ENCODE results near the gene ODAD4.
"Not testable (repeated sequence)": the region's sequence is repeated elsewhere in the genome, so short reads cannot be mapped to it uniquely, and the experiment has no call there.

Gene ODAD4

GRCh38 chr17:41913798-41914197, 16.6 kb upstream of the ODAD4 start:
- no peak for DNase-seq

DNA sequence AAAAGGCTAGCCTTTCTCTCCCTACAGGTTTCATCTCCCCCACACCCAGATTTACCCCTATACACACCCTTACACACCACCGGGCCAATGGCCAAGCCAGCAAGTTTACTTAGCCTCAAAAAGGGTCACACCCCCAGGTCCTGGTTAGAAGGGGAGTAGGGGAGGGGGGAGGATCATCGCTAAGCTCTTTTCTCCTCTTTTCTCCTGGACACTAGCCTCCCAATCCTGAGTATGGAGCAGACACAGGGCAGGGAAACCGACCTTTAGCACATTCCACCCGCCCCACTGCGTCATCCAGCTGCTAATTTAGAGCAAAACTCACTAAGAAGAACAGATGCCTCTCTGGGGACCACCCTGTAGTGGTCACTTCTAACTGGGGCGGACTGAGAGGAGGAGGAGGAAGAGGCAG, 16.1 kb upstream of the ODAD4 start:
- no peak for DNase-seq

- DNase-seq, result no peak
Observed at GRCh38 chr17:41915020-41915419, 15.4 kb upstream of the ODAD4 start.

GRCh38 chr17:41915566-41915965, 14.9 kb upstream of the ODAD4 start:
- no peak for DNase-seq

DNA sequence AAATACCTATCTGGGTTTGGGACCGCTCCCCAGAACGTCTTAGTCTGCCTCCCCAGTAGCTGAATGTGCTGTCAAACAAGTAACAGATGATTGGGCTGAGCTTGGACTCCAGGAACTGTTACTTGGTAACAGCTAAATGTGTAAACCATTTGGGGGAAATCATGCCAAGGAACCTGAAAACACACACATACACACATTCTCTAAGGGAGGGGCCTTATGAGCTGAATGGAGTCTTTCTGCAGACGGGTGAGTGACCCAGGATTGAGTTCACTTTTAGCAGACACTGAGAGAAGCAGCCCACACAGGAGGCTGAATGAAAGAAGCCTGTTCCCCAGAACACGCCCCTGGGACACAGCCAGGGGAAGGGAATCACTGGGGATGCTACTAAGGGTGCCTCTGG, 13.2 kb upstream of the ODAD4 start:
- no peak for DNase-seq

DNA sequence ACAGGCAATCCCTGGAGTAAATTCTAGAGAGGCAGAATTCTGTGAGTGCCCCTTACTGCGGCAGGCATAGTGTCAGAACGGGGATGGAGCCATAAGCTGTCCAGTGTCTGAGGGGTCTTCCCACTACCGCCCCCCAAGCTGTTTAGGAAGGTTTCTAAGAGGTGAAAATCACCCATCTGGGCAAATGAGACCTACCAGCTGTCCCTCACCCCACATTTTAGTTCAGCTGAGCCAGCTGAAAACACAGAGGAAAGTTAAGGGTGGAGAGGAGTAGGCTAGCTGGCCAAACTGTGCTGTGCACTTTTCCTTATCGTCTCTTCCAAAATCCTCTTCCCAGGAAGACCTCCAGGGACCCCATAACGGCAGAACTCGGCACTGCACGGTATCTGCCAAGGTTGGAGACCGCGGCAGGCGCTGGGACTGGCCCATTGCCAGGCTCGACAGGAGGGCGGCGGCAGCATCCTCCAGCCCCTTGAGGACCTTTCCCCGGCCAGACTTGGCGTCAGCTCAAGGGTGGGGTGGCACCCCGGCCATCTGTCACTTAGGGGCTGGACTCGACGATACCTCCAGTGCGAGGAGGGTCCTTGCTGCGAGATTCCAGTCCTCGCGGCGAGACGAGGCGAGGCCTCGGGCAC, 12.6 kb upstream of the ODAD4 start:
- peak; percentile 27 for DNase-seq

DNA sequence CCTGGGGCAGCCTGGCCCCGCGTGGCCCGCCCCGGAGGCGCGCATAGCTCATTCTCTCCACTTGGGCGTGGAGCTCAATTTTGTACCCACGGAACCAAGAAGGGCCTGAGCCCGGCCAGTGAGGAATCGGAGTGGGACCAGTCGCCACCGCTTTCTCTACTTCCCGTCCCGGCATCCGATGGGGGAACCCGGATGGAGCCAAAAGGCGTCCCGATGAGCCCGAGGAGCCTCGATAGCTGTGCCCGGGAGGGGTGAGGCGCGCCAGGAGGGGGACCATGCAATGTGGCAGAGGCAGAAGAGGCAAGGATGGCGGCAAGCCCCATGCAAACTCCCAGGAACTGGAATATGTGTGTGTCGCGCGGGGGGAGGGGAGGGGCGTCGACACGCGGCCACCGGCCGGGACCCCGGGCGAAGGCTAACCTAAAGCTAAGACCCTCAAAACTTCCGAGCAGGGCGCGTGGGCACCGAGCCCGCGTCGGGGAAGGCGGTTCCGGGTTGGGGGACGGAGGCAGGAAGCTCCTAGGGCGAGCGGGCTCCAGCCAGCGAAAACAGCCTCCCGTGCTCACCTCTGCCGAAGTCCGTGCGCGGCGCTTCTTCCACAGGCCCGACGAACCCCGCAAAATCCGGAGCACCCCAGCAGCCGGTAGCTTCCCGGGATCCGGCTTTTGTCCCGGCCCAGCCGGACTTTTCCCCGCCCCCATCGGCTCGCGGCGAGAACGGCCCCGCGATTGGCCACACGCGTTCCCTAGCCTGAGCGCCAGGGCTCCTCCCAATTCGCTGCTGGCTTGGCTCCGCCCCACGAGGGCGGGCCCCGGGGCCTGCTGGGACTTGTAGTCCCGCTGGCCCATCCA, 11.9 kb upstream of the ODAD4 start, which contains the start of gene ACLY:
TSS of gene ACLY (minus strand) at position 638 of the 851 bp plus-strand sequence. CDS start 5,078 bp downstream, outside the sequence.
- DNase-seq, result peak; percentile 97

DNA sequence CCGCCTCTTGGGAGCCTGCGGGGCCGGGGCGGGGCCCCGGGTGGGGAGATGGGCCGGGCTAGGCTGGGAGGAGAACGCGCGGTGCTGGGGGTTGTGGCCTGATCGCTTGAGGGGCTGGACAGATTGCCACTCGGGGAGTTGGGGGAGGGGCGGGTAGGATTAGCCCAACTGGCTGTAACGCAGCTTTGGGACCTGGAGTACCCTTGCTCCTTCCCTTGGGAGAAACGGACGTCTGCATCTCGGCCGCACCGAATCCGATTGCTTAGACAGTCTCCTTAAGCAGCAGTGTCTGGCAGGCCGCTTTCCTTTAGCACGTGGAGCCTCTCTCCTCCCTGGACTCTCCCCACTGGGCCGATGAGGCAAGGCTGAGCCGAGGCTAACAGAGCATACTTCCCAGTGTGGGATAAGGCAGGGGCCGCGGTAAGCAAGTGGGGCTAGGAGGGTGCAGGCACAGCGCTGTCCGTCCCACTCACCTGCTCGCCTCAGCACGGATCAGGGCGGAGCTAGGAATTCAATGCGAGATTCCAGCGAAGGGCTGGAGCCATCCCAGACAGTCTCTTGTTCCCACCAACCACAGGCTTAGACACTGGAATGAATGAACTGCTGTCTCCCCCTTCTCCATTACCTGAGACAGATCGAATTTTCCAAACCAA, 11.1 kb upstream of the ODAD4 start:
- no peak for DNase-seq

DNA sequence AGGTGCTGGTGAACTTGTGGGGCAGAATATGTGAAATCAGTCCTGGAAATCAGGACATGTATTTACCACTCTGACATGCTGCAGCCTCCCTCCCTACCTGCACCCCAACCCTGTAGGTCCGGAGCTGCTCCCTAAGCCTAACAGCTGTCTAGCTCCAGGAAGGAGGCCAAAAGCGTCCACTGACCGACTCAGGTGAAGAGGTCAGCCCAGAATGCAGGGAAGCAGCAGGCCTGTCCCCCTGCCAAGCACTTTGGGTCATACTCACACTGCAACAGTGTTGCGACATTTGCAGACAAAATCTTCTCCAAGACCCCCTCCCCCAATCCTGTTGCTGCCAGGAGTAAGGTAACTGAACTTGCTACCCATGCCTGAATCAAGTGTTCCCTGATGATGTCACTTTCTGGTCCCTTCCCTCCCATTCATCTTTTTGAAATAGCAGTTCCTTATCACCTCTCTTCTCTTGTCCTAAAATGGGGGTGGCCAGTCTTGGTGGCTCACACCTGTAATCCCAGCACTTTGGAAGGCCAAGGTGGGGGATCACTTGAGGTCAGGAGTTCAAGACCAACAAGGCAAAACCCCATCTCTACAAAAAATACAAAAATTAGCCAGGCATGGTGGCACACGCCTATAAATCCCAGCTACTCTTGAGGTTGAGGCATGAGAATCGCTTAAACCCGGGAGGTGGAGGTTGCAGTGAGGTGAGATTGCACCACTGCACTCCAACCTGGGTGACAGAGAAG, 10.4 kb upstream of the ODAD4 start:
- no peak for DNase-seq

DNA sequence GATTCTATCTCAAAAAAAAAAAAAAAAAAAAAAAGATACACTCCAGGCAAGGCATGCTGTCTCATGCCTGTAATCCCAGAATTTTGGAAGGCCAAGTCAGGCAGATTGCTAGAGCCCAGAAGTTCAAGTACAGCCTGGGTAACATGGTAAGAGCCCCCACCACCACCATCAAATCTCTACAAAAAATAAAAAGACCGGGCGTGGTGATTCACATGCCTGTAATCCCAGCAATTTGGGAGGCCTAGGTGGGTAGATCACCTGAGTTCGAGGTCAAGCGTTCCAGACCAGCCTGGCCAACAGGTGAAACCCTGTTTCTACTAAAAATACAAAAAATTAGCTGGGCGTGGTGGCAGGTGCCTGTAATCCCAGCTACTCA, 9.8 kb upstream of the ODAD4 start:
- no peak for DNase-seq

- DNase-seq, result no peak
Observed at GRCh38 chr17:41925991-41926590, 4.3 kb upstream of the ODAD4 start.

GRCh38 chr17:41928693-41929251, 1.6 kb upstream of the ODAD4 start:
- no peak for DNase-seq

DNA sequence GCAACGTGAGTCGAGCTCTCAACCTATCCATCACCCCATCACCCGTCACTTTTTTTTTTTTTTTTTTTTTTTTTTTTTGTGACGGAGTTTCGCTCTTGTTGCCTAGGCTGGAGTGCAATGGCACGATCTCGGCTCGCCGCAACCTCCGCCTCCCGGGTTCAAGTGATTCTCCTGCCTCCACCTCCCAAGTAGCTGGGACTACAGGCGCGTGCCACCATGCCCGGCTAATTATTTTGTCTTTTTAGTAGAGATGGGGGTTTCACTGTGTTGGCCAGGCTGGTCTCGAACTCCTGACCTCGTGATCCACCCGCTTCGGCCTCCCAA, 378 bp downstream of the ODAD4 start:
- not testable (repeated sequence) for DNase-seq

DNA sequence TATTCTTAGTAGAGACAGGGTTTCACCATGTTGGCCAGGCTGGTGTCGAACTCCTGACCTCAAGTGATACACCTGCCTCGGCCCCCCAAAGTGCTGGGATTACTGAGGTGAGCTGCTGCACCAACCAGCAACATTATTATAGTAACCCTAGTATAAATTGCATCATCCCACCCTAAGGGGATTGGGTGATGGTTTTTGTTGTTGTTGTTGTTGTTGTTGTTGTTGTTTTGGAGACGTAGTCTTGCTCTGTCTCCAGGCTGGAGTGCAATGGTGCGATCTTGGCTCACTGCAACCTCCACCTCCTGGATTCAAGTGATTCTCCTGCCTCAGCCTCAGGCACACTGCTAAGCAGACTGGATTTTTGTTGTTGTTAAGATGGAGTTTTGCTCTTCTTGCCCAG, 1.3 kb downstream of the ODAD4 start:
- DNase-seq, result not testable (repeated sequence)

GRCh38 chr17:41932816-41933389, 2.5 kb downstream of the ODAD4 start:
- DNase-seq, result no peak

- DNase-seq, result no peak
Observed at GRCh38 chr17:41935641-41936040, 5.2 kb downstream of the ODAD4 start.

DNA sequence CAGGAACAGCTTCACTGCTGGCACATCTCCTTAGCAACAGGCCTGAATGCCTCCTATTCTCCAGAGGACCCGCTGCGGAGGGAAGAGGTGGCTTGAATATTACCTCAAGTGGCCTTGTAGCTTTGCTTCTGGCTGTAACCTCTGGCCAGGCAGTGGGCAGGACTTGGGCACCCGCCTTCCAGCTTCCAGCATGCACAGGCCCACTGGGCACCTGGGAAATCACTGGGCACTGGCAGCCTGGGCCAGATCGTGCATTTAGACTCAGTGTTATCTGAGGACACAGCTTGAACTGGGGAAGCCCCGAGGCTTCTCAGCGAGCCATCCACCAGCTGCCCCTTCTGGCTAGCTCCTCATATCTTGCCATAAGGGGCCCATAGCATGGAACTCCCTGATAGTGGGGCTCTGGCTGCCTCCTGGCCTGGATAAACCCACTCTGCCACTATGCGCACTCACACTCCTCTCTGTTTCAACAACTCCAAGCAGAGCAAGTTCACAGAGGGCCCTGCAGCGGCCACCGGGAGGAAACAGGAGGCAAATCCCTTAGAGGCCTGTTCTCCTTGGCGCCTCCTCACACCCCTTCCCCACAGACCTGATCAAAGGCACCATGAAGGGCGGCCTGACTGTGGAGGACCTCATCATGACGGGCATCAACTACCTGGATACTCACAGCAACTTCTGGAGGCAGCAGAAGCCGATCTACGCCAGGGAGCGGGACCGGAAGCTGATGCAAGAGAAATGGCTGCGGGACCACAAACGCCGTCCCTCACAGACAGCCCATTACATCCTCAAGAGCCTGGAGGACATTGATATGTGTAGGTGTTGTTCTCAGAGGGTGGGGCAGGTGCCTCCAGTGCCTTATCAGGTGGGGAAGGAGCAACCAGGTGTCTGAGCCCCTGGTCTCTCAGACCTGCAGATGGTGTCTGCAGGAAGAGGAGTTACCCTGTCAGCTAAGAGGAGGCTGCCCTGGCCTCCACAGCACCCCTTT, 7.8 kb downstream of the ODAD4 start:
- no peak for DNase-seq

DNA sequence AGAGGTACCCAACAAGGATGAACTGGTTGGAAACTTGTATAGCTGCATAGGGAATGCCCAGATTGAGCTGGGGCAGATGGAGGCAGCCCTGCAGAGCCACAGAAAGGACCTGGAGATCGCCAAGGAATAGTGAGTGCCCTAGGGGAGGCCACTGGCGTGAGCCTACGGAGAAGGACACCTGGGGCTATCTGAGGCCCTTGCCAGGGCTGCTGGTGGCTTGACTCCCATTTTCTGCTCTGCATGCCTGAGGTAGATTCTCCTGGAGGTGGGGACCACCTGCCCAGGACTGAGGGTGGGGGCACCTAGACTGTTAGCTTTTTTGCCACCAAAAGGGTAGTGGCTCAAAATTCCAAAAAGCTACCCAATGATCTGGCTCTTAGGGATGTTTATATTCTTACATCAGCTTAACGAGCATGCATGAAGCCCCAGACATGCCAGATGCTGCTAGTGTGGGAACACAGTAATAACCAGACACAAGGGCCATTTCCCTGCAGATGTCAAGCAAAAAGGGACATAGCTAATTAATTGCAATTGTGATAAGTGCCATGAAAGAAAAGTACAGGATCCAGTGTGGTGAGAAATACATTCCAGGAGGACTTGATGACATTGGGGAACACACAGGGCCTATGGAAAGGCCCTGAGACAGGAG, 8.8 kb downstream of the ODAD4 start:
- DNase-seq, result no peak

- no peak for DNase-seq
Observed at GRCh38 chr17:41939693-41940090, 9.3 kb downstream of the ODAD4 start.

GRCh38 chr17:41941168-41941567, 10.8 kb downstream of the ODAD4 start:
- DNase-seq, result no peak

Measured in CD4-positive, alpha-beta T cell treated with Interleukin-10 for 1 hour (primary cell).